SIG-M5 treated with dmso at 0.1 percent for 504 hours (cell line): ENCODE results near the gene VANGL2.

Experiments
- DNase-seq: peaks from one replicate; lab custom pipeline; 2025; ENCODE audit not compliant: unreplicated experiment; lab: John Stamatoyannopoulos, UW

Gene VANGL2

GRCh38 chr1:160400223-160400645 lies at the start of gene VANGL2:
TSS of gene VANGL2 (plus strand) at chr1:160400564. CDS start at chr1:160415838, 15,274 bp downstream.
- DNase-seq: no peak

GRCh38 chr1:160351629-160352028 lies 48.7 kb upstream of the VANGL2 start:
- DNase-seq: no peak

GRCh38 chr1:160352555-160352954 lies 47.8 kb upstream of the VANGL2 start:
- DNase-seq: no peak

GRCh38 chr1:160353223-160353622 lies 47.1 kb upstream of the VANGL2 start:
- no peak for DNase-seq

- peak; percentile 30 for DNase-seq
Observed at GRCh38 chr1:160354388-160354985, 45.9 kb upstream of the VANGL2 start.

- no peak for DNase-seq
Observed at GRCh38 chr1:160357286-160358002, 42.9 kb upstream of the VANGL2 start.

- no peak for DNase-seq
Observed at GRCh38 chr1:160358073-160358472, 42.3 kb upstream of the VANGL2 start.

- no peak for DNase-seq
Observed at GRCh38 chr1:160359559-160360226, 40.7 kb upstream of the VANGL2 start.

- no peak for DNase-seq
Observed at GRCh38 chr1:160360227-160360695, 40.1 kb upstream of the VANGL2 start.

- DNase-seq: no peak
Observed at GRCh38 chr1:160361199-160361598, 39.2 kb upstream of the VANGL2 start.

- no peak for DNase-seq
Observed at GRCh38 chr1:160361814-160362167, 38.6 kb upstream of the VANGL2 start.

- DNase-seq: no peak
Observed at GRCh38 chr1:160362168-160362957, 38.0 kb upstream of the VANGL2 start.

GRCh38 chr1:160363010-160363409 lies 37.4 kb upstream of the VANGL2 start:
- no peak for DNase-seq

- DNase-seq: no peak
Observed at GRCh38 chr1:160363951-160364735, 36.2 kb upstream of the VANGL2 start.

GRCh38 chr1:160365325-160365724 lies 35.0 kb upstream of the VANGL2 start:
- DNase-seq: no peak

- no peak for DNase-seq
Observed at GRCh38 chr1:160366731-160367515, 33.4 kb upstream of the VANGL2 start, which contains the start of gene NHLH1. TSS of gene NHLH1 (plus strand) at chr1:160367071. CDS start at chr1:160370732, 3,661 bp downstream.

GRCh38 chr1:160367516-160367900 lies 32.9 kb upstream of the VANGL2 start:
- no peak for DNase-seq

GRCh38 chr1:160367934-160368923 lies 32.1 kb upstream of the VANGL2 start:
- DNase-seq: no peak
